Caco-2 (cell line): ENCODE data around the gene DNER. TPM values are rescaled to one million over a fixed set of nuclear protein-coding genes. Genes with fewer than 3 reads are reported as not detected.

Source experiments
- BruUV-seq: library from RNA; stranded (reverse); fragments of 400-500 nt; replicated peaks from 2 replicates; lab custom pipeline; 2021; lab: Mats Ljungman, UMichigan
- CTCF ChIA-PET: fragments of 300-600 bp; sonication (Branson Sonifier 250); formaldehyde crosslinking; loops from one replicate; lab custom pipeline; 2022; ENCODE audit warnings: antibody characterized with exemption; lab: Charles Lee
- POLR2A ChIA-PET: fragments of 300-600 bp; sonication (Branson Sonifier 250); formaldehyde crosslinking; loops from one replicate; lab custom pipeline; 2022; ENCODE audit warnings: antibody characterized with exemption; lab: Charles Lee
- DNase-seq, 2 experiments: peaks; one replicate each; pipeline versions ENCODE4 v3.0.0 to v3.0.0-alpha.2; 2020 to 2022
- H3K27me3 ChIP-seq: replicated peaks from 2 replicates; pipeline ENCODE4 v1.6.0; 2011; ENCODE audit warnings: low read length; ENCODE audit not compliant: control insufficient read depth, insufficient read depth
- H3K36me3 ChIP-seq: 2 replicates; pipeline ENCODE4 v1.5.1; 2011; ENCODE audit warnings: low read length; ENCODE audit not compliant: control insufficient read depth, insufficient read depth
- H3K4me1 ChIP-seq: fragments of 250-450 bp; sonication (Bioruptor Pico); 2 replicates; pipeline ENCODE4 v1.5.1; 2020; ENCODE audit warnings: mild to moderate bottlenecking
- H3K4me3 ChIP-seq: 2 replicates; pipeline ENCODE4 v1.5.1; 2011; ENCODE audit warnings: low read depth, mild to moderate bottlenecking, control low read depth, low read length
- H3K9me3 ChIP-seq: fragments of 250-450 bp; sonication (Bioruptor Pico); 2 replicates; pipeline ENCODE4 v1.5.1; 2020; ENCODE audit warnings: mild to moderate bottlenecking, moderate library complexity
- H3K27ac Mint-ChIP-seq: one replicate; pipeline ENCODE4 v1.8.0; 2022; ENCODE audit warnings: mixed read lengths; ENCODE audit not compliant: unreplicated experiment
- H3K27me3 Mint-ChIP-seq: one replicate; pipeline ENCODE4 v1.8.0; 2022; ENCODE audit warnings: mixed read lengths; ENCODE audit not compliant: insufficient read depth, unreplicated experiment
- H3K36me3 Mint-ChIP-seq: one replicate; pipeline ENCODE4 v1.8.0; 2022; ENCODE audit warnings: mild to moderate bottlenecking, mixed read lengths; ENCODE audit not compliant: insufficient read depth, unreplicated experiment
- H3K4me1 Mint-ChIP-seq: one replicate; pipeline ENCODE4 v1.8.0; 2022; ENCODE audit warnings: low read depth, mixed read lengths; ENCODE audit not compliant: unreplicated experiment
- H3K4me3 Mint-ChIP-seq: one replicate; pipeline ENCODE4 v1.8.0; 2022; ENCODE audit warnings: mild to moderate bottlenecking, moderate library complexity, mixed read lengths; ENCODE audit not compliant: unreplicated experiment
- H3K9me3 Mint-ChIP-seq: one replicate; pipeline ENCODE4 v1.8.0; 2022; ENCODE audit warnings: mixed read lengths; ENCODE audit not compliant: unreplicated experiment
- CTCF ChIP-seq, 2 experiments: fragments of 200-600 bp in 1 of 2; IDR thresholded peaks; 1 replicate in 1 of 2; 2 replicates in 1 of 2; pipeline versions ENCODE4 v1.5.1 to v1.8.0; 2011 to 2022; ENCODE audit warnings: antibody characterized with exemption in 1 of 2, control low read depth in 1 of 2, inconsistent platforms in 1 of 2, low read depth in 1 of 2, low read length in 1 of 2, mild to moderate bottlenecking in 1 of 2, moderate library complexity in 1 of 2; ENCODE audit not compliant: insufficient read depth in 1 of 2, severe bottlenecking in 1 of 2, unreplicated experiment in 1 of 2
- intact Hi-C: fragments of 100-400 bp; cut with micrococcal nuclease; formaldehyde crosslinking; loops from one replicate; pipeline ENCODE4 v1.10.0; 2022; ENCODE audit not compliant: unreplicated experiment
- total RNA-seq: library from RNA; stranded (reverse); gene quantifications from 2 replicates; pipeline ENCODE4 v1.2.3, GENCODE V29; 2022

DNER gene
- total RNA-seq, 1 experiment from 2014 or later = not detected

GRCh38 chr2:229462112-229462511 lies 252.2 kb downstream of the DNER start:
- H3K27me3 Mint-ChIP-seq = peaks cover 17% of the 10 kb centered on the region
- POLR2A ChIA-PET = no interaction called here
- BruUV-seq = no TSS peak
- no peak for TF ChIP-seq CTCF (IDR thresholded peaks at IDR 0.05; ENCODE audit: insufficient read depth in 1 of 2, low read depth in 1 of 2, low read length in 1 of 2, severe bottlenecking in 1 of 2, unreplicated experiment in 1 of 2)
- H3K4me3 Mint-ChIP-seq = no peak overlapping the region
- Histone ChIP-seq H3K4me1 (no peaks in the 10 kb centered on the region), H3K27me3 (no peaks in the 10 kb centered on the region), H3K9me3 (no peaks in the 10 kb centered on the region), H3K36me3 (no peaks in the 10 kb centered on the region), H3K4me3 (no peak overlapping the region)
- peaks cover 10% of the 10 kb centered on the region for H3K9me3 Mint-ChIP-seq
- intact Hi-C loops = no loop called here
- no peak for DNase-seq
- CTCF ChIA-PET = no interaction called here
- H3K36me3 Mint-ChIP-seq = no peaks in the 10 kb centered on the region
- no peak overlapping the region for H3K27ac Mint-ChIP-seq
- no peaks in the 10 kb centered on the region for H3K4me1 Mint-ChIP-seq

- Histone ChIP-seq H3K36me3 (no peaks in the 10 kb centered on the region), H3K27me3 (no peaks in the 10 kb centered on the region), H3K9me3 (no peaks in the 10 kb centered on the region), H3K4me1 (no peaks in the 10 kb centered on the region), H3K4me3 (no peak overlapping the region)
- ChIA-PET POLR2A (no interaction called here), CTCF (no interaction called here)
- H3K4me1 Mint-ChIP-seq = no peaks in the 10 kb centered on the region
- no TSS peak for BruUV-seq
- no peaks in the 10 kb centered on the region for H3K9me3 Mint-ChIP-seq
- DNase-seq = no peak
- H3K27me3 Mint-ChIP-seq = no peaks in the 10 kb centered on the region
- intact Hi-C loops = no loop called here
- H3K4me3 Mint-ChIP-seq = no peak overlapping the region
- no peaks in the 10 kb centered on the region for H3K36me3 Mint-ChIP-seq
- no peak overlapping the region for H3K27ac Mint-ChIP-seq
- no peak for TF ChIP-seq CTCF (IDR thresholded peaks at IDR 0.05; ENCODE audit: insufficient read depth in 1 of 2, low read depth in 1 of 2, low read length in 1 of 2, severe bottlenecking in 1 of 2, unreplicated experiment in 1 of 2)
Measured at GRCh38 chr2:229456091-229456490, 258.3 kb downstream of the DNER start.

GRCh38 chr2:229454934-229455631 lies 259.3 kb downstream of the DNER start:
- H3K27me3 ChIP-seq = no peaks in the 10 kb centered on the region
- H3K4me1 Mint-ChIP-seq = no peaks in the 10 kb centered on the region
- H3K36me3 ChIP-seq = no peaks in the 10 kb centered on the region
- CTCF ChIA-PET = no interaction called here
- no peak for TF ChIP-seq CTCF (IDR thresholded peaks at IDR 0.05; ENCODE audit: insufficient read depth in 1 of 2, low read depth in 1 of 2, low read length in 1 of 2, severe bottlenecking in 1 of 2, unreplicated experiment in 1 of 2)
- no peaks in the 10 kb centered on the region for H3K36me3 Mint-ChIP-seq
- BruUV-seq = no TSS peak
- H3K4me3 Mint-ChIP-seq = no peak overlapping the region
- H3K4me3 ChIP-seq = no peak overlapping the region
- no peaks in the 10 kb centered on the region for H3K9me3 Mint-ChIP-seq
- no peaks in the 10 kb centered on the region for H3K27me3 Mint-ChIP-seq
- H3K9me3 ChIP-seq = no peaks in the 10 kb centered on the region
- H3K27ac Mint-ChIP-seq = no peak overlapping the region
- intact Hi-C loops = no loop called here
- no peaks in the 10 kb centered on the region for H3K4me1 ChIP-seq
- POLR2A ChIA-PET = no interaction called here
- DNase-seq = no peak
